KMS-11 (cell line): ENCODE measurements around the gene HEXIM2.

ENCODE experiments used
- H2AFZ ChIP-seq: fragments of 200-600 bp; sonication (generic); 2 replicates; pipeline ENCODE4 v1.6.1; 2016; ENCODE audit warnings: antibody characterized with exemption, mixed run types, low read depth
- H3K27ac ChIP-seq: fragments of 200-600 bp; sonication (generic); 2 replicates; pipeline ENCODE4 v1.6.1; 2016; ENCODE audit warnings: mild to moderate bottlenecking, mixed run types
- H3K27me3 ChIP-seq: fragments of 200-600 bp; sonication (generic); 2 replicates; pipeline ENCODE4 v1.6.1; 2017; ENCODE audit warnings: mild to moderate bottlenecking, low read depth, mixed run types, moderate library complexity; ENCODE audit not compliant: insufficient read depth
- H3K36me3 ChIP-seq: fragments of 200-600 bp; sonication (generic); 2 replicates; pipeline ENCODE4 v1.6.1; 2017; ENCODE audit warnings: mild to moderate bottlenecking, mixed run types; ENCODE audit not compliant: insufficient read depth
- H3K4me1 ChIP-seq: fragments of 200-600 bp; sonication (generic); 2 replicates; pipeline ENCODE4 v1.6.1; 2016; ENCODE audit warnings: mild to moderate bottlenecking, low read depth, mixed run types; ENCODE audit not compliant: poor library complexity, severe bottlenecking
- H3K4me2 ChIP-seq: fragments of 200-600 bp; sonication (generic); 2 replicates; pipeline ENCODE4 v1.7.0; 2016; ENCODE audit warnings: mild to moderate bottlenecking, mixed run types
- H3K4me3 ChIP-seq: fragments of 200-600 bp; sonication (generic); IDR thresholded peaks from 2 replicates; pipeline ENCODE4 v1.6.1; 2017; ENCODE audit warnings: low read depth, low read length, mixed read lengths; ENCODE audit not compliant: insufficient read depth
- H3K79me2 ChIP-seq: fragments of 200-600 bp; sonication (generic); 2 replicates; pipeline ENCODE4 v1.6.1; 2016; ENCODE audit warnings: low read depth, mixed run types; ENCODE audit not compliant: insufficient read depth
- H3K9ac ChIP-seq: fragments of 200-600 bp; sonication (generic); 2 replicates; pipeline ENCODE4 v1.6.1; 2016; ENCODE audit warnings: mild to moderate bottlenecking, mixed run types
- H4K20me1 ChIP-seq: fragments of 200-600 bp; sonication (generic); 2 replicates; pipeline ENCODE4 v1.6.1; 2016; ENCODE audit warnings: mild to moderate bottlenecking, mixed run types; ENCODE audit not compliant: insufficient read depth
- TF ChIP-seq, protein P1 (sequence below): fragments of 200-600 bp; sonication (generic); conservative IDR thresholded peaks from 2 replicates; pipeline ENCODE4 v1.6.1; 2017; ENCODE audit warnings: low read depth, mild to moderate bottlenecking, antibody characterized with exemption, low read length, moderate library complexity, mixed read lengths

HEXIM2 gene

DNA sequence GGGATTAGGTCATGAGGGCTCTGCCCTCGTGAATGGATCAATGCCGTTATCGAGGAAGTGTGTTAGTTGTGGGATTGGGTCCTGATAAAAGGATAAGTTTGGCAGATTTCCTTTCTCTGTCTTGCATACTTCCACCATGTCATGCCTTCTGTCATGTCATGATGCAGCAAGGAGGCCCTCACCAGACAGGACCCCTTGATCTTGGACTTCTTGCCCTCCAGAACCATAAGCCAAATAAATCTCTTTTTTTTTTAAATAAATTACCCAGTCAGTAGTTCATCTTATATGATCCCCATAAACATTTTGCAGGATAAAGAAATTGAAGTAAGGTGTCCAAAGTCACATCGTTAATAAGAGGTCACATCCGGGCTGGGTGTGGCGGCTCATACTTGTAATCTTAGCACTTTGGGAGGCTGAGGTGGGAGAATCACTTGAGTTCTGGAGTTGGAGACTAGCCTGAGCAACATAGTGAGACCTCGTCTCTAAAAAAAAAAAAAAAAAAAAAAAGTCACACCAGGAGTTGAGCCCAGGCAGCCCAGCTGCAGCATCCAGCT, 25.2 kb downstream of the HEXIM2 start:
- Histone ChIP-seq H3K4me2 (no peak overlapping the region), H3K4me1 (no peaks in the 10 kb centered on the region)
- TF ChIP-seq, protein P1, sequence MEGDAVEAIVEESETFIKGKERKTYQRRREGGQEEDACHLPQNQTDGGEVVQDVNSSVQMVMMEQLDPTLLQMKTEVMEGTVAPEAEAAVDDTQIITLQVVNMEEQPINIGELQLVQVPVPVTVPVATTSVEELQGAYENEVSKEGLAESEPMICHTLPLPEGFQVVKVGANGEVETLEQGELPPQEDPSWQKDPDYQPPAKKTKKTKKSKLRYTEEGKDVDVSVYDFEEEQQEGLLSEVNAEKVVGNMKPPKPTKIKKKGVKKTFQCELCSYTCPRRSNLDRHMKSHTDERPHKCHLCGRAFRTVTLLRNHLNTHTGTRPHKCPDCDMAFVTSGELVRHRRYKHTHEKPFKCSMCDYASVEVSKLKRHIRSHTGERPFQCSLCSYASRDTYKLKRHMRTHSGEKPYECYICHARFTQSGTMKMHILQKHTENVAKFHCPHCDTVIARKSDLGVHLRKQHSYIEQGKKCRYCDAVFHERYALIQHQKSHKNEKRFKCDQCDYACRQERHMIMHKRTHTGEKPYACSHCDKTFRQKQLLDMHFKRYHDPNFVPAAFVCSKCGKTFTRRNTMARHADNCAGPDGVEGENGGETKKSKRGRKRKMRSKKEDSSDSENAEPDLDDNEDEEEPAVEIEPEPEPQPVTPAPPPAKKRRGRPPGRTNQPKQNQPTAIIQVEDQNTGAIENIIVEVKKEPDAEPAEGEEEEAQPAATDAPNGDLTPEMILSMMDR, result no peak

DNA sequence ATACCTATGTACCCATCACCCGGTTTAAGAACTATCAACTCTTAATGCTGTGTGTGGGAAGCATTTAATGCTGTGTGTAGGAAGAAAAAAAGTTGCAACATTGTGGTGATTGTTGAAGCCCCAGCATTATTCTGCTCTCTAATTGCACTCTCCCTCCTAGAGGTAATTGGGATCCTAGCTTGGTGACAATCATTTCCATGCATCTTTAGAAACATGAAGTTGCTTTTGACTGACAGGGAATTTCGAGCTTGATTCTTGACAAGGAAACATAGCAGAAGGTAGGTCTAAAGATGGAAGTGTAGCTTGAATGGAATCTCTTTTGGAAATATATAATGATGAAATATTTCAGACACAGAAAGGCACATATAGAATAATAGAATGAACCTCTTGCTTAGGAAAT, 27.3 kb downstream of the HEXIM2 start:
- Histone ChIP-seq H3K9ac (no peak overlapping the region), H3K36me3 (no peaks in the 10 kb centered on the region)

More for the DNA sequence above, 25.2 kb downstream of the HEXIM2 start:
- Histone ChIP-seq H3K36me3 (no peaks in the 10 kb centered on the region), H3K27ac (no peak overlapping the region), H3K79me2 (no peaks in the 10 kb centered on the region), H4K20me1 (no peaks in the 10 kb centered on the region), H3K4me3 (no peak overlapping the region), H3K27me3 (no peaks in the 10 kb centered on the region), H3K9ac (no peak overlapping the region), H2AFZ (no peak overlapping the region)

DNA sequence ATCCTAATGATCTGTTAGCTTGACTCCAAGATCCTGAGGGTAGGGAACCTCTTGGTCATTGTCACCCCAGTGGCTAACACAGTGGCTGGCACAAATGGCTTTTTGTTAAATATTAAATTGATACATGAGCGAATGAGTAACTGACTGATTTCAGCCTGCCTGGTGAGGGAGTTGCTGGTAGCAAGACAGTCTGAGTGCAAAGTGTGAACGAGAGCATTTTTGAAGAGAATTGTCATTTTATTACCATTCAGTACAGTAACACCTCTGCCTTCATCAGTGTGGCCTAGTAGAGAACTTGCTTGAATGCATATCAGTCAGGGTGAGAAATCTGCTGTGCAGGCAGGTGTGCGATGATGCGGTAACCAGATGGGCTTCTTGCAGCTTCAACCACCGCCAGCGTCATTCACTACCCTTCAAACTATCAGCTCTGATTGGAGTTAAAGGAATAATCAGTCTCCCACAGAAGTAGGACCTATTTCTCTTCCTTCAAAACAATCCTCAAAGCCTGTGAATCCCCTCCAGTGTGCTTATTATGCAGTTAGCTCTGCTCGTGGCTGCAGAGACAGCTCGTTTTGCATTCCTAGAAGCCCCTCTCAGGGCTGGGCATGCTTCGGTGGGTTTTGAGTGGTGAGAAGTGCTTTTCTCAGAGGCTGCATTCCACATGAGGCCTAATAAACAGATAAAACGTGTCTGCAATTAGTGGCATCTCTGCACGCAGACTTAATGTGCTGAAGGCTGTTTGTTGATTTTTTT, 29.0 kb downstream of the HEXIM2 start:
- TF ChIP-seq, protein P1, result no peak
- no peaks in the 10 kb centered on the region for H3K27me3 ChIP-seq
- H3K36me3 ChIP-seq, result no peaks in the 10 kb centered on the region
- H2AFZ ChIP-seq, result no peak overlapping the region
- H3K27ac ChIP-seq, result no peak overlapping the region
- H3K9ac ChIP-seq, result no peak overlapping the region
- H3K79me2 ChIP-seq, result no peaks in the 10 kb centered on the region
- H3K4me3 ChIP-seq, result no peak overlapping the region
- no peaks in the 10 kb centered on the region for H4K20me1 ChIP-seq
- H3K4me2 ChIP-seq, result no peak overlapping the region
- H3K4me1 ChIP-seq, result no peaks in the 10 kb centered on the region

More for the DNA sequence above, 27.3 kb downstream of the HEXIM2 start:
- H3K27ac ChIP-seq, result no peak overlapping the region
- no peak overlapping the region for H3K4me3 ChIP-seq
- no peak overlapping the region for H2AFZ ChIP-seq
- no peaks in the 10 kb centered on the region for H3K27me3 ChIP-seq
- no peaks in the 10 kb centered on the region for H4K20me1 ChIP-seq
- no peaks in the 10 kb centered on the region for H3K79me2 ChIP-seq
- TF ChIP-seq, protein P1, result no peak
- H3K4me1 ChIP-seq, result no peaks in the 10 kb centered on the region
- H3K4me2 ChIP-seq, result no peak overlapping the region

DNA sequence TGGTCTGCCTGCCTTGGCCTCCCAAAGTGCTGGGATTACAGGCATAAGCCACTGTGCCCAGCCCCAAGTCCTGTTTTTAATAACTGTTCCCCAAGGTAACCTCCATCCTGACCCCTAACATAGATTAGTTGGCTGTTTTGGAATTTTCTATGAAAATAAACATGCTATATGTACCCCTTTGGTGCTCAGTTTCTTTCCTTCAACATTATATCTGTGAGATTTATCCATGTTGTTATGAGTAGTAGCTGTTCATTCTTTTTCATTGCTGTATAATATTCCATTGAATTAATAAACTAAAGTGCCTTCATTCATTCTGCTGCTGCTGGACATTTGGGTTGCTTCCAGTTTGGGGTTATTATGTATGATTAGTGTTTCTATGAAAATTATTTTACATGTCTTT, 33.7 kb downstream of the HEXIM2 start:
- H2AFZ ChIP-seq, result no peak overlapping the region
- H3K36me3 ChIP-seq, result no peaks in the 10 kb centered on the region
- H3K4me3 ChIP-seq, result no peak overlapping the region
- no peak overlapping the region for H3K4me2 ChIP-seq
- no peaks in the 10 kb centered on the region for H3K79me2 ChIP-seq
- H3K27me3 ChIP-seq, result no peaks in the 10 kb centered on the region
- H3K9ac ChIP-seq, result no peak overlapping the region
- TF ChIP-seq, protein P1, result no peak
- H4K20me1 ChIP-seq, result no peaks in the 10 kb centered on the region
- no peak overlapping the region for H3K27ac ChIP-seq
- H3K4me1 ChIP-seq, result peaks cover 16% of the 10 kb centered on the region
